ENCODE measurements around the gene SGSM1. TPM values are rescaled to one million over a fixed set of nuclear protein-coding genes. Genes with fewer than 3 reads are reported as not detected.

The SGSM1 gene
- total RNA-seq, 2 donors from 2014 or later = 6.8 to 11.1 TPM

DNA sequence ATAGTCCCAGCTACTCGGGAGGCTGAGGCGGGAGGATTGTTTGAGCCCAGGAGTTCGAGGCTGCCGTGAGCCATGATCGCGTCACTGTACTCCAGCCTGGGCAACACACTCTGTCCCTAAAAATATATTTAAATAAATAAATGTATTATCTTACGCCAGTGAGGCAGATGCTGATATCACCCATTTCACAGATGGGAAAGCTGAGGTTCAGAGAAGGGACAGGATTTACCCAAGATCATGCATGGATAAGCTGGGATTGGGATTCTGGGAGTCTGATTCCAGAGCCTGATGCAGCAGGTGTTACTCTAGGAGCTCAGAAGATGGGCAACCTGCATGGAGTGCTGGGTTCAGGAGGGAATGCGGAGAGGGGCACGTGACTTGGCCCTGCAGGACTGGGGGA, 17.8 kb downstream of the SGSM1 start:
- Histone ChIP-seq H3K36me3 (no peaks in the 10 kb centered on the region), H3K4me1 (ENCODE audit: control insufficient read depth in 1 of 2, low read depth in 2 of 2) (peaks cover 0 to 12% of the 10 kb centered on the region in 2 donors), H3K9me3 (no peaks in the 10 kb centered on the region), H3K27ac (no peak overlapping the region), H3K27me3 (replicated peaks; ENCODE audit: insufficient read depth) (no peaks in the 10 kb centered on the region), H3K4me3 (no peak overlapping the region)
- no peak for TF ChIP-seq CTCF (IDR thresholded peaks at IDR 0.05)
- DNase-seq (ENCODE audit: low spot score) (no peak), ATAC-seq (ENCODE audit: insufficient number of reproducible peaks, low FRiP score, low read depth) (no peak)

DNA sequence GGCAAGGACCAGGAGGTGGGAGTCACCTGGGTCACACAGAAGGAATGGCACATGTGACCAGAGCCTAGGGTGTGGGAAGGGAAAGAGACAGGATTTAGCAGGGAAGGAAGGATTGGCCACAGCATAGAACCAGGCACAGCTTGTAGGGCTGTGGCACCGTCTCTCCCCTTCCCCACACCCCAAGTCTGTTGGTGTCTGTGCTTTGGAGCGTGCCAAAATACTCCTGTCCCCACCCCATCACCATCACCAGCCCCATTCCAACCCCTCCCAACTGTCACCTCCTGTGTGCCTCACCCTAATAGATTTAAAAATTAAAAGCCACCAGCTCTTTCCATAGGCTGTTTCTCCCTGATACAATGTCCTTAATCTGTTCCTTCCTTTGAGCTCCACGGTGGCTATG, 18.2 kb downstream of the SGSM1 start:
- no peaks in the 10 kb centered on the region for H3K27me3 ChIP-seq (replicated peaks; ENCODE audit: insufficient read depth)
- ATAC-seq (ENCODE audit: insufficient number of reproducible peaks, low FRiP score, low read depth) (no peak), DNase-seq (ENCODE audit: low spot score) (no peak)
- H3K9me3 ChIP-seq = no peaks in the 10 kb centered on the region
- no peak overlapping the region for H3K4me3 ChIP-seq
- H3K27ac ChIP-seq = no peak overlapping the region
- peaks cover 0 to 12% of the 10 kb centered on the region in 2 donors for H3K4me1 ChIP-seq (ENCODE audit: control insufficient read depth in 1 of 2, low read depth in 2 of 2)
- no peak for TF ChIP-seq CTCF (IDR thresholded peaks at IDR 0.05)
- H3K36me3 ChIP-seq = no peaks in the 10 kb centered on the region

- no peak for DNase-seq (ENCODE audit: low spot score)
- Histone ChIP-seq H3K27me3 (replicated peaks; ENCODE audit: insufficient read depth) (no peaks in the 10 kb centered on the region), H3K4me3 (no peak overlapping the region), H3K27ac (no peak overlapping the region), H3K9me3 (no peaks in the 10 kb centered on the region), H3K36me3 (no peaks in the 10 kb centered on the region), H3K4me1 (ENCODE audit: control insufficient read depth in 1 of 2, low read depth in 2 of 2) (peaks cover 0 to 7% of the 10 kb centered on the region in 2 donors)
- no peak for TF ChIP-seq CTCF (IDR thresholded peaks at IDR 0.05)
- no peak for ATAC-seq (ENCODE audit: insufficient number of reproducible peaks, low FRiP score, low read depth)
Measured at GRCh38 chr22:24824915-24825314, 18.9 kb downstream of the SGSM1 start.

DNA sequence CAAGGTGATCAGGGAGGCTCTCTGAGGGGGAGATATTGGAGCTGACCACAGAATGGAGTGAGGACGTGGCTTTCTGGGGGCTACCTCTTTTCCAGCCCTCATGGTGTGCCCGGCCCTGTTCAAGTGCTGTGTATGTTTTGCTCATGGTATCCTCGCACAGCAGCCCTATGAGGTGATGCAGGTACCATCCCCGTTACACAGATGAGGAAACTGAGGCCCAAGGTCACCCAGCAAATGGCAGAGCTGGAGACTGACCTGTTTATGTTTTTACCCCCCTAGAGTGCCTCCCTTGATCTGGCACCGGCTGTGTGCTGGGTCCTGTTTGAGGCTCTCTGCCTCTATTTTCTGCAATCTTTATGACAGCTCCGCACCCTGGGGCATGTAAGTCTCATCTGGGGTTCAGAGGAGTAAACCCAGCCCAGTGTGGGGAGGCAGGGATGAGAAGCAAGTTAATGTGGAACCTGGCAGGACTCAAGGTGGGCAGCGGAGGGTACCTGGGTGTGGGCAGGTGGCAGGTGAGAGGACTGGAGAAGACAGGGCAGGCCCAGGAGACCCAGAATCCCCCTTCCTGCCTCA, 20.8 kb downstream of the SGSM1 start:
- ATAC-seq (ENCODE audit: insufficient number of reproducible peaks, low FRiP score, low read depth) (no peak), DNase-seq (ENCODE audit: low spot score) (no peak)
- no peak for TF ChIP-seq CTCF (IDR thresholded peaks at IDR 0.05)
- H3K36me3 ChIP-seq = no peaks in the 10 kb centered on the region
- no peaks in the 10 kb centered on the region for H3K27me3 ChIP-seq (replicated peaks; ENCODE audit: insufficient read depth)
- no peaks in the 10 kb centered on the region for H3K4me1 ChIP-seq (ENCODE audit: control insufficient read depth in 1 of 2, low read depth in 2 of 2)
- no peak overlapping the region for H3K4me3 ChIP-seq
- no peak overlapping the region for H3K27ac ChIP-seq
- H3K9me3 ChIP-seq = no peaks in the 10 kb centered on the region

DNA sequence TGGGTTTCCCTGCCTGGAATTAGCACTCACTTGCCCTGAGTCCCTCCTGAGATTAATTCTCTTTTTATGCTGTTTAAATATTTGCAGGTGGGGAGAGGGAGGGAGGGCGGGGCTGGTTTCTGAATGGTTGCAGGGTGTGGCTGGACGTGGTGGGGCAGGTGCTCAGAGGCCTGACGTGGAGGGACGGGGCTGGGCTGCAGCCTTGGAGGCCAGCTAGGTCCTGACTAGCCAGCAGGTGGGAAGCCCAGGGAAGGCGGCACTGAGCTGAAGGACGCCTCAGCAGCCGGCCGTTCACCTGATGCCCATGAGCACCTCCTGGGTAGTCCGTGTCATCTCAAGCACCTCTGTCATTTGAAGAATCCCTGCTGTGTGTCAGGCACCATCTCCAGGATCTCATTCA, 21.3 kb downstream of the SGSM1 start:
- no peak for ATAC-seq (ENCODE audit: insufficient number of reproducible peaks, low FRiP score, low read depth)
- H3K4me3 ChIP-seq = no peak overlapping the region

More for the DNA sequence above, 21.3 kb downstream of the SGSM1 start:
- Histone ChIP-seq H3K27me3 (replicated peaks; ENCODE audit: insufficient read depth) (no peaks in the 10 kb centered on the region), H3K27ac (no peak overlapping the region), H3K36me3 (no peaks in the 10 kb centered on the region), H3K9me3 (no peaks in the 10 kb centered on the region), H3K4me1 (ENCODE audit: control insufficient read depth in 1 of 2, low read depth in 2 of 2) (no peaks in the 10 kb centered on the region)
- no peak for DNase-seq (ENCODE audit: low spot score)
- TF ChIP-seq CTCF (IDR thresholded peaks at IDR 0.05) = no peak

Data from thoracic aorta (tissue), 2 donors.